GM18873 (cell line): ENCODE measurements around the gene LIG1.

Experiments used
- ATAC-seq: cut with Tn5 transposase; IDR thresholded peaks from one replicate; pipeline ENCODE4 v1.9.1; 2021; ENCODE audit warnings: mild to moderate bottlenecking, moderate library complexity, moderate number of reproducible peaks; ENCODE audit not compliant: unreplicated experiment, low FRiP score

Gene LIG1

DNA sequence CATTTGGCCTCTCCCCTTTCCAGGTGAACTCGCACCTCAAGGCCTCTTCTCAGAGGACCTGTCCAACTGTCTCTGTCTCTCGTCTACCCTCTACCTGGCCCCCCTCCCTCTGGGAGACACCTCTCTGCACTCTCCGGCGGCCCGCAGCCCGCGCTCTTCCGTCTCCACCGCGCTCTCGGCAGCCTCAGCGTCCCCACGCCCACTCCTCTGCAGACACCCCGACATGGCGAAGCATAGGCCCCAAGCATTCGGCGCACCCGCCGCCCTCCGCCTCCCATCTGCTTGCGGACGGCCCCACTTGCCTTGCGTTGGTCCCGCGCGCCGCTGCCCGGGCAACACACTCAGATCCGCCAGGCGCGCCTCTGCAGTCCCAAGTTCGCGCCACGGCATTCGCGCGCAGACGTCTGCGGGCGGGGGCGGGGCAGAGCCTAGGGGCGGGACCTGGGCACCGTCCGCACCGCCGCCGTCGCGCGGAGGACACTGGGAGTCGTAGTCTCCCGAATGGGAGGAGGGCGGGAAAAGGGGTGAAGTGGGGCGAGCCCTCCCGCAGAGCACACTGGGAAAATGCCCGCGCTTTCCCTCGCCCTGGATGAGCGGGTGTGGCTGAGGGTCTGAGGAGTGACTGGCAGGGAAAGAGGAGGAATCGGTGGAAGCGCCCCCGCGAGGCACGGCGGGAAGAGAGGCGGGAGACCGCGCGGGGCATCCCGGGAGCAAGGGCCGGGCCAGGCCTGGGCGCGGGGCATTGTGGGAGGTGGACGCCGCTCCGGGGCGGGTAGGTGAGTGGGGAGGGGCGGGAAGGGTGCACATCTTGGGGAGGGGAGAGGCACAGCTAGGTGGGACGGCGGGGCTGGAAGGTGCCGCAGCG is at the start of gene LIG1, which contains the start of gene ZSWIM9:
Gene LIG1 (minus strand): TSS at position 406 of the 865 bp plus-strand sequence. CDS start 4,778 bp downstream, outside the sequence.
Gene ZSWIM9 (plus strand): TSS at position 742 of the 865 bp plus-strand sequence. CDS start 1,123 bp downstream, outside the sequence.
- peak; percentile 66 for ATAC-seq

DNA sequence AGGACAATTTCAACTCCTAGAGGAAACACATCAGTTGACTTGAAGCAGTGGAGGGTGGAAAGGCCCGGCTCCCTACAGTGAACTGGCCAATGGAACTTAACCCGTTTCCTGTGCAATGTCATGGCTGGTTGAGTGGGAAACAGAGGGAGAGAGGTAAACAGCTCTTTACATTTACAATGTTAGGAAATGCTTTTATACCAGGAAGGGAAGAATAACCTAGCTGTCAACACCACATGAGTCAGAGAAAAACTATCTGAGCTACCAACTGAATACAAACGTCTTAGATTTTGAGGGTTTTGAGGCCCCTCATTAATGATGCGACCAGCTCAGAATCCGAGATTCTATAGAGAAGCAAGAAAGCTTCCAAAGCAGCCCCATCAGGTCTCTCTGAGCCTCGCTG is 48.9 kb upstream of the LIG1 start:
- ATAC-seq: no peak

DNA sequence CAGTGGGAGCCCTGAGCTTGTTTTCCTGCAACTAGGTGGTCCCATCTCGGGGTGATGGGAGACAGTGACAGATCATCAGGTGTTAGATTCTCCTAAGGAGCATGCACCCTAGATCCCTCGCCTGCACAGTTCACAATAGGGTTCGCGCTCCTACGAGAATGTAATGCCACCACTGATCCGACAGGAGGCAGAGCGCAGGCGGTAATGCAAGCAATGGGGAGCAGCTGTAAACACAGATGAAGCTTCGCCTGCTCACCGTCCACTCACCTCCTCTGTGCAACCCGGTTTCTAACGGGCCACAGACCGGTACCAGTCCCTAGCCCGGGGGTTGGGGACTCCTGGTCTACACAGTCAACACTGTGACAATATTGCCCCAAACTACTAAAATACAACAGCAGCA is 46.8 kb upstream of the LIG1 start:
- no peak for ATAC-seq

DNA sequence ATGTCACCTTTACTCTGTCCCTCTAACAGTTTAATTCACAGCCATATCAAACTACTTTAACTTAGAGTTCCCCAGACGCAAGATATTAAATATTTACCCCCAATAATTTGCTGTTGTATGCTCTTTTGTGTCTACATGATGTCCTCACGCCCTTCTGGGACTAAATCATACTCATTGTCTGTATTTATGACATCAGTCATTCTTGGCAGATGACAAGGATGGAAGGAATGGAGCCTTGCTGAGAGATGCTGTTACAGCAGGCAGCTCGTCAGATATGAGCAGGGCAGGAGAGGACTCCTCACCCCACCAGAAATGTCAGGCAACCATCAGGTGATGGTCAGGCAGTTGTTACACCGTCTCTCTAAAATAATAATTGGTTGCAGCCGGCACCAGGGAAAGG is 43.8 kb upstream of the LIG1 start:
- ATAC-seq: no peak

DNA sequence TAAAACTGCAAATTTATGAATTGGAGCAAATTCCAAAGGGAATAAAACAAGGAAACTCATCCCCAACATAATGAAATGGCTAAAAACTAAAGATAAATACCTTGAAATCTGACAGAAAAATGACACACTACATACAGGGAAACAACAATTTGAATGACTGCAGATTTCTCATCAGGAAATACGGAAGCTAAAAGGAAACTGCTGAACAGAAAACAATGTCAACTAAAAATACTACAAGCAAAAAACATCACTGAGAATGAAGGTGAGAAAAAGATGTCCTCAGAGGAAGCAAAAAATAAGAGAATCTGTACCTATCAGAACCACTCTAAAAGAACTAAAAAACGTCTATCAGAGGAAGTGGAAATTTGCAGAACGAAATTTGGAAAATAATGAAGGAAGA is 39.9 kb upstream of the LIG1 start:
- ATAC-seq: no peak

GRCh38 chr19:48206397-48207093 is 36.4 kb upstream of the LIG1 start:
- no peak for ATAC-seq

- ATAC-seq: peak; percentile 72
Measured at GRCh38 chr19:48203794-48204628, 33.9 kb upstream of the LIG1 start.

GRCh38 chr19:48203222-48203793 is 33.2 kb upstream of the LIG1 start:
- no peak for ATAC-seq

DNA sequence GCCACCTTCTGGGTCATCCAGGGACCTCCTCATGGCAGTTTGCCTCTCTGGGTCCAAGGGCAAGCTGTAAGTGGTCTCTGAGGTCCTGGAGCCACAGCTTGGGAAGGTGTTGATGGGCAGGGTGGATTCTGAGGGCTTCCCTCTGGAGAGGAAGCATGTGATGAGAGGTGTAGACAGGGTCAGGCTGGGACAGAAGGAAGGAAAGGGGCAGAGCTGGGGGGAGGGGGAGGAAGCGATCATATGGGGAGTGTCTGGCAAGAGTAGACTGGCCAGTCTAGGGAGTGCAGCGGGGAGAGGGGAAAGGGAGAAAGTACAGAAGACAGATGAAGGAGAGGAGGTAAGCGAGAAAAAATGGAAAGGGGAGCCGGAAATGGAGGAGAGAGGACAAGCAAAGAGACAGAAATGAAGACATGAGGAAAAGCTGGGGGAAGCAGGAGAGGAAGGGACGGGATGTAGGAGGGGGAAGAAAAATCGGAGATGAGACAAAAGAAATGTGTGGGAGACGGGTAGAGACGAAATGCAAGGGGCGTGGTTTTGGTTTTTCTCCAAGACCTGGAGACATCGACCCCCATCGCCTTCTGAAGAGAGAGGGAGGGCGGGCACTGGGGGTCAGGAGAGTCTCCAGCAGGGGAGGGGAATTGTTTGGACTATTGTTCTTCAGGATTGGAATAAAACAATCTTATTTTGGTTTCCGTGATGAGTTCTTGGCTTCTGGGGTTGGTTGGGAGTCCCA is 27.0 kb upstream of the LIG1 start:
- no peak for ATAC-seq

DNA sequence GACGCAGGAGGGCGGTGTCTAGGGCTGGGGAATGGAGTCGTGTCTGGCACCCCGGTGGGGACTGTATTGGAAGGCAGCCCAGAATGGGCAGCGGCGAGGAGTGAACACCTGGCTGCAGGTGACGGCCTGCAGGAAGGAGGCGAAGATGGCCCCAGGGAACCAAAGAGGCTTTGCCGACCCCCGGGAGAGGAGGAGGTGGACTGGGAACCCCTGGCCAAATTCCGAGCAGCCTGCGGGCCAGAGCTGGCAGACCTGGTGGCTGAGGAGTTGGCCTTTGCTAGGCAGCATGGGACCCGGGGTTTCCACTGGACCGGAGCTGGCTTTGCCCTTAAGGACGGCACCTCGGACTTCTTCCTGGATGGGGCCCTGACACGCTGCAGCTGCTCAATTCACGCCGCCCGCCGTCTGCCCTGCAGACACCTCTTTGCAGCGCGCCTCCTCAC is 26.2 kb upstream of the LIG1 start:
- no peak for ATAC-seq

- ATAC-seq: no peak
Measured at GRCh38 chr19:48194844-48195830, 25.0 kb upstream of the LIG1 start.

- no peak for ATAC-seq
Measured at GRCh38 chr19:48194041-48194843, 24.1 kb upstream of the LIG1 start.

DNA sequence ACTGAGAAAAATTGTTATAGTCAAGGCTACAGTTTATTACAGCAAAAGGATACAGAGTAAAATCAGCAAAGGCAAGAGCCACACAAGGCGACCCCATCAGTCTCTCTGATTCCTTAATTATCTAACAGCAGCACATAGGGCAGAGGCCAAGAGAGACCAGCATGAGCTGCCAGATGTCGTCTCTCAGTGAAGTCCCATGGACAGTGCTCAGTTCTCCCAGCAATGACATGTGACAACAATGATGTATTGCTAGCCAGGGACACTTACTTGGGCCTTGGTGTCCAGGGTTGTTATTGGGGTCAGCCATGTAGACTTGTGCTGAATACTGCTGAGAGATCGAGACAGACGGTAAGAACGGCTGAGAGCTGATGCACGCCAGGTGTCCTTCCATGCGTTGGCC is 22.6 kb upstream of the LIG1 start:
- ATAC-seq: no peak

DNA sequence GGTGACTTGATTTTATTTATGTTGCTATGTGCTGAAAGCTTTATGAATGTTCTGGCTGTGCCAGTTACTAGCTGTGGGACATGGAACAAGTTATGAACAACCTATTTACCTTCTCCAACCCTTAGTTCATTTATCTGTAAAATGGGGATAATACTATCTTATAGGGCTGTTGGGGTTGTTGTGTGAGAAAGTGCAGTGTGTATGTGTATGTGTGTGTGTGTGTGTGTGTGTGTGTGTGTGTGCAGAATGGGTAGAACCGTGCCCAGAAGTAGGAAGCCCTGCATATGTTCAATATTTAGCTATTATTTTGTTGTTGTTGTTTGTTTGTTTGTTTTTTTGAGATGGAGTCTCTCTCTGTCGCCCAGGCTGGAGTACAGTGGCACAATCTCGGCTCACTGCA is 20.7 kb upstream of the LIG1 start:
- ATAC-seq: no peak

DNA sequence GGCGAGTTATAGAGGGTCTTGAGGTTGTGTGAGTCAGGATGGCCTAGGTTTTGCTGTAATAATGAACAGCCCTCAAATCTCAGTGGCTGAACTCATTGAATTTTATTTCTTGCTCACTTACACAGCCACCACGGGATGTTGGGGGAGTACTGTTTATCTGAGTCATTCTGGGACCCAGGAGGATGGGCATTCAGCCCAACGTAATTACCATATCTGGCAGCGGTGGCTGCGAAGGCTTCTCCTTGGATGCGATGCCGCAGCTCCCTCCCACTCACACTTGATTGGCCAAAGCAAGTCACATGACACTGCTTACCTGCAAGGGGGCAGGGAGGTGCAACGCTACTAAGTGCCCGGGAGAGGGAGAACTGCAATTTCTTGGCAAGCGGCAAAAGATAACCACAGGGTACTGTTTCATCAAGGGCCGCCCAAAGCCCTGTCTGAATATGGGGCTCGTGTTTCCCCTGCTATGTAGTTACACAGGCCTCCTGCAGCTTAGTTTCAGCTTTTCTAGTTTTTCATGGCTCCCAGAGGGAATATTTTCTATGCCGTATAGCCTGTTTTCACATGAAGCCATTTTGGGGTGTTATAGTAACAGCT is 20.2 kb upstream of the LIG1 start:
- no peak for ATAC-seq

DNA sequence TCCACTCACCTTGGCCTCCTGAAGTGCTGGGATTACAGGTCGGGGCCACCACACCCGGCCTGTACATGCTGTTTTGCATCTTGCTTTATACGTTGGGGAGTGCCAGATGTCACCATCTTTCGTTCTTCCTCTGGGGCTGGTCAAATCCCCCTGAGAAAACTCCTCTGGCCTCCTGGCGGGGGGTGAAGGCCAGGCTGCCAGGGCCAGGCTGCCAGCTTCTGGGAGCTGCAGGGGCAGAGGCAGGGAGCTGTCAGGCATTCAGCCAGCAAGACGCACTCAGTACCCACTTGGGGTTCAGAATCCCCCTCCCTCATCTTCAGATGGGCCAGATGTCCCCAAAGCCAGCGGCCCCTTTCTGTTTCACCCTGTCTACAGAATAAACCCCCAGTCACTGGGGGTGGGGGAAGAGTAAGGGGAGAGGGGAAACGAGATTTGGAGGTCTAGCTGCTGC is 16.4 kb upstream of the LIG1 start:
- no peak for ATAC-seq

- ATAC-seq: no peak
Measured at GRCh38 chr19:48186015-48186414, 15.9 kb upstream of the LIG1 start.
